Ascending aorta (tissue), 2 donors: ENCODE data around the gene NAV2. TPM values are rescaled to one million over a fixed set of nuclear protein-coding genes. Genes with fewer than 3 reads are reported as not detected.
A peak's percentile ranks its signal among the peaks of the same experiment; 100 is the strongest.

Experiments used
- DNase-seq, 2 donors: peaks; one replicate each; pipeline ENCODE4 v3.0.0-alpha.2; 2019; ENCODE audit warnings: low spot score in 2 of 2
- H3K27ac ChIP-seq, 2 donors: fragments of 200-600 bp; sonication (generic); one replicate each; pipeline ENCODE4 v1.5.1; 2016 to 2017; ENCODE audit warnings: mild to moderate bottlenecking in 1 of 2
- H3K27me3 ChIP-seq: fragments of 200-600 bp; sonication (generic); one replicate; pipeline ENCODE4 v1.5.1; 2017
- H3K36me3 ChIP-seq, 2 donors: fragments of 200-600 bp; sonication (generic); one replicate each; pipeline ENCODE4 v1.5.1; 2016
- H3K4me1 ChIP-seq, 2 donors: fragments of 200-600 bp; sonication (generic); one replicate each; pipeline ENCODE4 v1.5.1; 2016 to 2017; ENCODE audit warnings: mild to moderate bottlenecking in 1 of 2
- H3K4me3 ChIP-seq, 2 donors: fragments of 200-600 bp; sonication (generic); one replicate each; pipeline ENCODE4 v1.5.1; 2016 to 2017; ENCODE audit warnings: mild to moderate bottlenecking in 1 of 2
- H3K9me3 ChIP-seq, 2 donors: fragments of 200-600 bp; sonication (generic); one replicate each; pipeline ENCODE4 v1.5.1; 2016
- intact Hi-C: fragments of 100-400 bp; cut with DNase I; formaldehyde crosslinking; loops from one replicate; pipeline ENCODE4 v1.15.1; 2023
- total RNA-seq: library from RNA; depleted of rRNA; stranded (reverse); fragments of >200 nt; gene quantifications from one replicate; pipeline ENCODE4 v1.1.0, GENCODE V29; 2016
- TF ChIP-seq, protein P1 (sequence below), 3 experiments: fragments of 200-600 bp in 2 of 3; fragments of 450-650 bp in 1 of 3; sonication (generic) in 2 of 3; IDR thresholded peaks; one replicate each; pipeline ENCODE4 v1.5.1; 2016 to 2019; ENCODE audit warnings: antibody characterized with exemption in 3 of 3, mild to moderate bottlenecking in 1 of 3, moderate library complexity in 1 of 3

NAV2 gene
- total RNA-seq, 1 donor from 2014 or later = 62.6 TPM

DNA sequence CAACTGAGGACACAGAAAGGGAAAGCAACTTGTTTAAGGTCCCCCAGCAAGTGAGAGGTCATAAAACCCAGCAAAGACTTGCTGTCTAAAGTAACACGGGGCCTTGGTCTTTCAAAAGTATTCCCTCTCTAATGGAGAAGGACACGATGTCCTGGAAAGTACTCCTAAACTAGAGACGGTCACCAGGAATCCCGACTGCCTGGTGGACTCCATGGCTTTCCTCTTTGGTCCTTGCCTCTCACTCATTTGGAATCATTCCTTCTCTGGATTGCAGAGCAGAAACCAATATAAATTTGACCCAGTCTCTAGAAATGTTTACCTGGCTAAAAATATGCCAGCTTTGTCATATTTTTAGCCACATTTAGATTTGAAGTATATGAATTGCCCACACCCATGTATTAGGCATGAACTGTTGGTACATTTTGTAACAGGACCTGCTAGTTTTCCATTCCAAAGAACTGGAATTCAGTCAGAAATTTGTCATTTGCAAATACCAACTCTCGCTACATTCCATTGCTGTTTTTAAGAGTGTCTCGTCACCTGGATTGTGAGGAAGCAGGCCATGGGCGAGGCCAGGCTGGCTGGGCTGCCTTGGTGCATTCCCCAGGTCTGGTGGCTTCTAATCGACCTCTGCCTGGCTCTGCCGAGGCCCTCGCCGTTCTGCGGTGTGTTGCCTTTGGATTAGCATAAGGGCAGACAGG is 12.9 kb downstream of the NAV2 start:
- H3K27ac ChIP-seq = peak overlapping the region; percentile 97 to 98
- intact Hi-C loops = loop anchor here (1.0 to 5.0 kb wide), 4 partner anchors 10 to 148 kb away; no protein-coding TSS in a partner anchor
- H3K36me3 ChIP-seq = peaks cover 0 to 25% of the 10 kb centered on the region in 2 donors
- no peaks in the 10 kb centered on the region for H3K9me3 ChIP-seq
- TF ChIP-seq, protein P1, sequence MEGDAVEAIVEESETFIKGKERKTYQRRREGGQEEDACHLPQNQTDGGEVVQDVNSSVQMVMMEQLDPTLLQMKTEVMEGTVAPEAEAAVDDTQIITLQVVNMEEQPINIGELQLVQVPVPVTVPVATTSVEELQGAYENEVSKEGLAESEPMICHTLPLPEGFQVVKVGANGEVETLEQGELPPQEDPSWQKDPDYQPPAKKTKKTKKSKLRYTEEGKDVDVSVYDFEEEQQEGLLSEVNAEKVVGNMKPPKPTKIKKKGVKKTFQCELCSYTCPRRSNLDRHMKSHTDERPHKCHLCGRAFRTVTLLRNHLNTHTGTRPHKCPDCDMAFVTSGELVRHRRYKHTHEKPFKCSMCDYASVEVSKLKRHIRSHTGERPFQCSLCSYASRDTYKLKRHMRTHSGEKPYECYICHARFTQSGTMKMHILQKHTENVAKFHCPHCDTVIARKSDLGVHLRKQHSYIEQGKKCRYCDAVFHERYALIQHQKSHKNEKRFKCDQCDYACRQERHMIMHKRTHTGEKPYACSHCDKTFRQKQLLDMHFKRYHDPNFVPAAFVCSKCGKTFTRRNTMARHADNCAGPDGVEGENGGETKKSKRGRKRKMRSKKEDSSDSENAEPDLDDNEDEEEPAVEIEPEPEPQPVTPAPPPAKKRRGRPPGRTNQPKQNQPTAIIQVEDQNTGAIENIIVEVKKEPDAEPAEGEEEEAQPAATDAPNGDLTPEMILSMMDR (IDR thresholded peaks at IDR 0.05) = no peak
- H3K4me3 ChIP-seq = no peak overlapping the region
- peak; percentile 75 to 95 for DNase-seq
- H3K27me3 ChIP-seq = no peaks in the 10 kb centered on the region
- H3K4me1 ChIP-seq = peaks cover 46 to 88% of the 10 kb centered on the region in 2 donors

DNA sequence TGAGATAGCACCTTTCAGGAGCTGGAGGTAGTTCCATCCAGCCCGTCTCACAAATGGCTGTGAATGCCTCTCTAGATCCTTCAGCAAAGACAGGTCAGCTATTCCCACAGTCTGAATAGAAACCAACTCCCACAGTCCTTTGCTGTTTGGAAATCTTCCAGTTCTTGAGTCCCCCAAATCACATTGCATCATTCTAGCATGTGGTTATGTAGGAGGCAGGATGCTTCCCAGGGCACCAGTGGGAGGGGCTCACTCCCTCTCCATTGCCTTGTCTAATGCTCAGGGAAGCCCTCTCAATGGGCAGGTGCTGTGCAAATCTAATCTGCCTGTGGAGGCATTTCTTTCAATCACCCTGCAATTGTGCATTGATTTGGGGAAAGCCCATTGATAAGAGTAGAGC is 14.6 kb downstream of the NAV2 start:
- Histone ChIP-seq H3K4me1 (peaks cover 47 to 90% of the 10 kb centered on the region in 2 donors), H3K36me3 (peaks cover 0 to 21% of the 10 kb centered on the region in 2 donors), H3K4me3 (no peak overlapping the region), H3K27ac (peak overlapping the region; percentile 97 to 98), H3K9me3 (no peaks in the 10 kb centered on the region), H3K27me3 (no peaks in the 10 kb centered on the region)
- intact Hi-C loops = loop anchor here (5.0 kb wide), 3 partner anchors 95 to 150 kb away; no protein-coding TSS in a partner anchor
- TF ChIP-seq, protein P1 (IDR thresholded peaks at IDR 0.05) = no peak
- no peak for DNase-seq

GRCh38 chr11:19728436-19728835 is 15.8 kb downstream of the NAV2 start:
- no peak overlapping the region for H3K4me3 ChIP-seq
- H3K4me1 ChIP-seq = peaks cover 44 to 88% of the 10 kb centered on the region in 2 donors
- no peaks in the 10 kb centered on the region for H3K27me3 ChIP-seq
- peak overlapping the region; percentile 97 to 98 for H3K27ac ChIP-seq
- peaks cover 0 to 21% of the 10 kb centered on the region in 2 donors for H3K36me3 ChIP-seq
- TF ChIP-seq, protein P1 (IDR thresholded peaks at IDR 0.05) = no peak
- intact Hi-C loops = loop anchor here (5.0 kb wide), 3 partner anchors 96 to 151 kb away; no protein-coding TSS in a partner anchor
- no peaks in the 10 kb centered on the region for H3K9me3 ChIP-seq
- DNase-seq = peak in 1 of 2 donors; percentile 49

DNA sequence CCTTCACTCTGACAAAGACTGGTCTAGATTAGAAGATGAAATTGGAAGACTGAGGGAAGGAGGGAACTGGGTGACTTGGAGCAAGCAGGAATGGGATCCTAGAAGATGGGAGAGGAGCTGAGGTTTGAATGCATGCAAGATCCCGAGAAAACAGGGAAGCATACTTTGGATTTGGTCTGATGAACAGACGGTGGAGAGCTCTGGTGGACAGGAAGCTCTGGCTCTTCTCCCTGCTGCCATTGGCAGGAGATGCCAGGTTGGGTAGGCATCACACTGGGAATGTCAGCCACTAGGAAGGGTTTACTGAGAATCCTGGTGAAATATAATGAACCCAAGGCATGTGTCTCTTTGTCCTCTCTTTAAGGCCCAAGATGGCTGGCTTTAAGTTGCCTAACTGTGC is 16.5 kb downstream of the NAV2 start:
- DNase-seq = no peak
- TF ChIP-seq, protein P1 (IDR thresholded peaks at IDR 0.05) = no peak
- H3K27me3 ChIP-seq = no peaks in the 10 kb centered on the region
- peaks cover 40 to 88% of the 10 kb centered on the region in 2 donors for H3K4me1 ChIP-seq
- H3K36me3 ChIP-seq = peaks cover 0 to 19% of the 10 kb centered on the region in 2 donors
- no peak overlapping the region for H3K4me3 ChIP-seq
- no peaks in the 10 kb centered on the region for H3K9me3 ChIP-seq
- intact Hi-C loops = loop anchor here (5.0 kb wide), 3 partner anchors 97 to 152 kb away; no protein-coding TSS in a partner anchor
- H3K27ac ChIP-seq = peak overlapping the region; percentile 97 to 98

DNA sequence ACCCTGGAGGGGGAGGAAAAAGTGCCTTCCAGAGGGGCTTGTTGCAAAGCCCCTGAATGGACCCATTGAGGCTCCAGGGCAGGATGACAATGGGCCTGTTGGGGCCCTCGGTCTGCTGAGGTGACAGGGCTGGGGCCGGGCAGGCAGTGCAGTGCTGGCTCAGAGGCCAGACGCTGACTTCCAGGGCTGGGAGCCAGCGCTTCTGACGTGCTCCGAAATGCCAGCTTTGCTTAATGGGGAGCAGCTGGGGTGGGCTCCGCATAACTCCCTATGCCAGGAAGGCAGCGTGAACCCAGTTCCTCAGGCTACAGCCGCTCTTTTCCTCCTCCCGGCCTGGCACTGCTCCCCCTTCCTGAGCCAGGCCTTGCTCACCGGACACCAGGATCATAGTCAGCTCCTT is 17.7 kb downstream of the NAV2 start:
- Histone ChIP-seq H3K4me1 (peaks cover 38 to 88% of the 10 kb centered on the region in 2 donors), H3K27ac (peak overlapping the region; percentile 97 to 98), H3K36me3 (peaks cover 0 to 17% of the 10 kb centered on the region in 2 donors), H3K9me3 (no peaks in the 10 kb centered on the region), H3K4me3 (peak overlapping the region in 1 of 2 donors; percentile 50), H3K27me3 (no peaks in the 10 kb centered on the region)
- peak; percentile 18 to 90 for DNase-seq
- TF ChIP-seq, protein P1 (IDR thresholded peaks at IDR 0.05) = no peak
- intact Hi-C loops = loop anchor here (2.0 kb wide), 2 partner anchors 18 to 50 kb away; partner anchors contain the start of gene NAV2
